ENCODE data around the gene RPL3. TPM values are rescaled to one million over a fixed set of nuclear protein-coding genes. Genes with fewer than 3 reads are reported as not detected.

The RPL3 gene
- total and polyA plus RNA-seq, 2 donors (not counting 1 experiment from before 2014, with no cell fraction given) = 2,627 to 2,862 TPM

- H3K4me2 ChIP-seq (ENCODE audit: extremely low read depth, insufficient read depth, low read length) = peak overlapping the region; percentile 17
- no peak overlapping the region for H3K27ac ChIP-seq (ENCODE audit: insufficient read depth, low read length)
- peaks cover 14% of the 10 kb centered on the region for H3K4me1 ChIP-seq (ENCODE audit: control insufficient read depth, extremely low read depth, insufficient read depth, low read length)
- TF ChIP-seq, protein P1, sequence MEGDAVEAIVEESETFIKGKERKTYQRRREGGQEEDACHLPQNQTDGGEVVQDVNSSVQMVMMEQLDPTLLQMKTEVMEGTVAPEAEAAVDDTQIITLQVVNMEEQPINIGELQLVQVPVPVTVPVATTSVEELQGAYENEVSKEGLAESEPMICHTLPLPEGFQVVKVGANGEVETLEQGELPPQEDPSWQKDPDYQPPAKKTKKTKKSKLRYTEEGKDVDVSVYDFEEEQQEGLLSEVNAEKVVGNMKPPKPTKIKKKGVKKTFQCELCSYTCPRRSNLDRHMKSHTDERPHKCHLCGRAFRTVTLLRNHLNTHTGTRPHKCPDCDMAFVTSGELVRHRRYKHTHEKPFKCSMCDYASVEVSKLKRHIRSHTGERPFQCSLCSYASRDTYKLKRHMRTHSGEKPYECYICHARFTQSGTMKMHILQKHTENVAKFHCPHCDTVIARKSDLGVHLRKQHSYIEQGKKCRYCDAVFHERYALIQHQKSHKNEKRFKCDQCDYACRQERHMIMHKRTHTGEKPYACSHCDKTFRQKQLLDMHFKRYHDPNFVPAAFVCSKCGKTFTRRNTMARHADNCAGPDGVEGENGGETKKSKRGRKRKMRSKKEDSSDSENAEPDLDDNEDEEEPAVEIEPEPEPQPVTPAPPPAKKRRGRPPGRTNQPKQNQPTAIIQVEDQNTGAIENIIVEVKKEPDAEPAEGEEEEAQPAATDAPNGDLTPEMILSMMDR (conservative IDR thresholded peaks at IDR 0.05 in 1 of 2, IDR thresholded peaks at IDR 0.05 in 1 of 2; ENCODE audit: low read depth in 1 of 2, low read length in 2 of 2) = no peak
- no peak for TF ChIP-seq EZH2 (IDR thresholded peaks at IDR 0.05; ENCODE audit: low read length, missing control alignments)
- H3K27me3 ChIP-seq (ENCODE audit: control insufficient read depth, insufficient read depth, low read length) = no peaks in the 10 kb centered on the region
- H3K36me3 ChIP-seq (ENCODE audit: control insufficient read depth, insufficient read depth, low read length) = no peaks in the 10 kb centered on the region
- no peaks in the 10 kb centered on the region for H3K79me2 ChIP-seq (ENCODE audit: control insufficient read depth, insufficient read depth, low read length)
- H2AFZ ChIP-seq (ENCODE audit: low read length) = no peak overlapping the region
- DNase-seq (ENCODE audit: low read depth in 2 of 2) = peak in 1 of 2 donors; percentile 20
- no peaks in the 10 kb centered on the region for H3K9me3 ChIP-seq (ENCODE audit: control insufficient read depth, insufficient read depth, low read depth, low read length)
- no peak overlapping the region for H3K9ac ChIP-seq (ENCODE audit: insufficient read depth, low read length)
- no peak overlapping the region for H3K4me3 ChIP-seq (replicated peaks in 1 of 4; ENCODE audit: control extremely low read depth in 1 of 4, insufficient read depth in 1 of 4, low read depth in 3 of 4, low read length in 4 of 4)
- H4K20me1 ChIP-seq (ENCODE audit: control insufficient read depth, extremely low read depth, insufficient read depth, low read length) = no peaks in the 10 kb centered on the region
Observed at GRCh38 chr22:39300186-39300830, 19.1 kb downstream of the RPL3 start.

DNA sequence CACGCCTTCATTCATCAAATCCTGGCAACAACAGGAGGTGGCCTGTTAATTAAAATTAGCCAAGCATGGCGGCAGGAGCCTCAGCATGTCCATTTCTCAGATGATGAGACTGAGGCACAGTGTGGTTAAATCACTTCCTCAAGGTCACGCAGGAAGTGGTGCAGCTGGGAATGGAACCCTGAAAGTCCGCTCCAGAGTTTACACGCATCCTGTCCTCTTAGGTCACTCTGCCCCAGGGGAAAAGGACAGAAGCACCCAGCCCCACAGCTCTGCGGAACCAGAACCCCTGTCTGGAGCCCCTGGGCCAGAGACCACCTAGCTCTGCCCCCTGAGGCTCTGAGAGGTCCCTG lies 19.6 kb downstream of the RPL3 start:
- TF ChIP-seq, protein P1 (conservative IDR thresholded peaks at IDR 0.05 in 1 of 2, IDR thresholded peaks at IDR 0.05 in 1 of 2; ENCODE audit: low read depth in 1 of 2, low read length in 2 of 2) = no peak
- no peak for TF ChIP-seq EZH2 (IDR thresholded peaks at IDR 0.05; ENCODE audit: low read length, missing control alignments)
- H3K27ac ChIP-seq (ENCODE audit: insufficient read depth, low read length) = no peak overlapping the region
- H4K20me1 ChIP-seq (ENCODE audit: control insufficient read depth, extremely low read depth, insufficient read depth, low read length) = no peaks in the 10 kb centered on the region
- H3K27me3 ChIP-seq (ENCODE audit: control insufficient read depth, insufficient read depth, low read length) = no peaks in the 10 kb centered on the region
- no peaks in the 10 kb centered on the region for H3K9me3 ChIP-seq (ENCODE audit: control insufficient read depth, insufficient read depth, low read depth, low read length)
- no peaks in the 10 kb centered on the region for H3K79me2 ChIP-seq (ENCODE audit: control insufficient read depth, insufficient read depth, low read length)
- peak overlapping the region; percentile 17 for H3K4me2 ChIP-seq (ENCODE audit: extremely low read depth, insufficient read depth, low read length)
- H3K4me1 ChIP-seq (ENCODE audit: control insufficient read depth, extremely low read depth, insufficient read depth, low read length) = peaks cover 14% of the 10 kb centered on the region
- H3K36me3 ChIP-seq (ENCODE audit: control insufficient read depth, insufficient read depth, low read length) = no peaks in the 10 kb centered on the region
- DNase-seq (ENCODE audit: low read depth in 2 of 2) = peak in 1 of 2 donors; percentile 47
- no peak overlapping the region for H3K9ac ChIP-seq (ENCODE audit: insufficient read depth, low read length)
- H2AFZ ChIP-seq (ENCODE audit: low read length) = no peak overlapping the region
- H3K4me3 ChIP-seq (replicated peaks in 1 of 4; ENCODE audit: control extremely low read depth in 1 of 4, insufficient read depth in 1 of 4, low read depth in 3 of 4, low read length in 4 of 4) = no peak overlapping the region

- Histone ChIP-seq H2AFZ (ENCODE audit: low read length) (no peak overlapping the region), H3K4me3 (replicated peaks in 1 of 4; ENCODE audit: control extremely low read depth in 1 of 4, insufficient read depth in 1 of 4, low read depth in 3 of 4, low read length in 4 of 4) (no peak overlapping the region), H3K79me2 (ENCODE audit: control insufficient read depth, insufficient read depth, low read length) (no peaks in the 10 kb centered on the region), H3K9me3 (ENCODE audit: control insufficient read depth, insufficient read depth, low read depth, low read length) (no peaks in the 10 kb centered on the region), H3K27ac (ENCODE audit: insufficient read depth, low read length) (no peak overlapping the region), H4K20me1 (ENCODE audit: control insufficient read depth, extremely low read depth, insufficient read depth, low read length) (no peaks in the 10 kb centered on the region), H3K36me3 (ENCODE audit: control insufficient read depth, insufficient read depth, low read length) (no peaks in the 10 kb centered on the region), H3K9ac (ENCODE audit: insufficient read depth, low read length) (no peak overlapping the region), H3K4me2 (ENCODE audit: extremely low read depth, insufficient read depth, low read length) (no peak overlapping the region), H3K27me3 (ENCODE audit: control insufficient read depth, insufficient read depth, low read length) (no peaks in the 10 kb centered on the region), H3K4me1 (ENCODE audit: control insufficient read depth, extremely low read depth, insufficient read depth, low read length) (peaks cover 14% of the 10 kb centered on the region)
- DNase-seq (ENCODE audit: low read depth in 2 of 2) = no peak
- TF ChIP-seq, protein P1 (conservative IDR thresholded peaks at IDR 0.05 in 1 of 2, IDR thresholded peaks at IDR 0.05 in 1 of 2; ENCODE audit: low read depth in 1 of 2, low read length in 2 of 2) = no peak
- TF ChIP-seq EZH2 (IDR thresholded peaks at IDR 0.05; ENCODE audit: low read length, missing control alignments) = no peak
Observed at GRCh38 chr22:39298241-39298987, 21.0 kb downstream of the RPL3 start.

Data from fibroblast of lung (primary cell).